CD8-positive, alpha-beta memory T cell (primary cell): ENCODE measurements around the gene SYTL2. TPM values are rescaled to one million over a fixed set of nuclear protein-coding genes. Genes with fewer than 3 reads are reported as not detected.

Source experiments
- CTCF ChIA-PET: fragments of 350-600 bp; sonication (Branson Sonifier 250); formaldehyde crosslinking; loops from one replicate; lab custom pipeline; 2021; ENCODE audit warnings: antibody characterized with exemption; lab: Charles Lee
- POLR2A ChIA-PET: fragments of 350-600 bp; sonication (Branson Sonifier 250); formaldehyde crosslinking; loops from one replicate; lab custom pipeline; 2021; ENCODE audit warnings: antibody characterized with exemption; lab: Charles Lee
- DNase-seq, 5 donors: peaks; one replicate each; pipeline versions ENCODE4 v3.0.0 to v3.0.0-alpha.2; 2020 to 2022; ENCODE audit warnings: mixed read lengths in 1 of 5
- H3K27ac ChIP-seq: one replicate; pipeline ENCODE4 v1.7.0; 2013; ENCODE audit warnings: low read depth, mild to moderate bottlenecking, low read length, moderate library complexity
- H3K27me3 ChIP-seq: 2 replicates; pipeline ENCODE4 v1.7.0; 2013; ENCODE audit warnings: low read length, mild to moderate bottlenecking; ENCODE audit not compliant: insufficient read depth, poor library complexity, severe bottlenecking
- H3K36me3 ChIP-seq: 2 replicates; pipeline ENCODE4 v1.7.0; 2013; ENCODE audit warnings: mild to moderate bottlenecking, low read length, moderate library complexity; ENCODE audit not compliant: insufficient read depth
- H3K4me1 ChIP-seq: 2 replicates; pipeline ENCODE4 v1.7.0; 2013; ENCODE audit warnings: mild to moderate bottlenecking, low read length, moderate library complexity; ENCODE audit not compliant: insufficient read depth
- H3K4me3 ChIP-seq: 2 replicates; pipeline ENCODE4 v1.7.0; 2013; ENCODE audit warnings: mild to moderate bottlenecking, low read length
- H3K9me3 ChIP-seq: 2 replicates; pipeline ENCODE4 v1.7.0; 2013; ENCODE audit warnings: mild to moderate bottlenecking, low read length
- H3K27ac Mint-ChIP-seq, 8 donors: one replicate each; pipeline ENCODE4 v1.8.0; 2020 to 2021; ENCODE audit warnings: mixed read lengths in 8 of 8, mild to moderate bottlenecking in 6 of 8, inconsistent platforms in 3 of 8, moderate library complexity in 3 of 8
- H3K27me3 Mint-ChIP-seq, 2 donors: one replicate each; pipeline ENCODE4 v1.8.0; 2020 to 2021; ENCODE audit warnings: mixed read lengths in 2 of 2, mild to moderate bottlenecking in 1 of 2, moderate library complexity in 1 of 2
- H3K36me3 Mint-ChIP-seq, 3 donors: one replicate each; pipeline ENCODE4 v1.8.0; 2020 to 2021; ENCODE audit warnings: mixed read lengths in 3 of 3, inconsistent platforms in 1 of 3, mild to moderate bottlenecking in 1 of 3
- H3K4me1 Mint-ChIP-seq, 3 donors: one replicate each; pipeline ENCODE4 v1.8.0; 2020 to 2021; ENCODE audit warnings: mixed read lengths in 3 of 3, inconsistent platforms in 1 of 3, mild to moderate bottlenecking in 1 of 3
- H3K4me3 Mint-ChIP-seq, 7 donors: one replicate each; pipeline ENCODE4 v1.8.0; 2020 to 2021; ENCODE audit warnings: mixed read lengths in 7 of 7, mild to moderate bottlenecking in 6 of 7, moderate library complexity in 4 of 7, inconsistent platforms in 2 of 7
- H3K9me3 Mint-ChIP-seq, 5 donors: one replicate each; pipeline ENCODE4 v1.8.0; 2020 to 2022; ENCODE audit warnings: mixed read lengths in 5 of 5, mild to moderate bottlenecking in 3 of 5, moderate library complexity in 2 of 5, inconsistent platforms in 1 of 5
- polyA plus RNA-seq: library from polyadenylated mRNA; unstranded; fragments of 300-500 nt; fragmentation: Illumina TruSeq; gene quantifications from one replicate; pipeline ENCODE4 v1.2.3, GENCODE V29; 2021
- total RNA-seq, 2 experiments: library from RNA; stranded (reverse); gene quantifications; one replicate each; pipeline ENCODE4 v1.2.3, GENCODE V29; 2021

SYTL2 gene
- total and polyA plus RNA-seq, 3 experiments from 2014 or later, result 12.4 to 52.3 (median 13.2) TPM

DNA sequence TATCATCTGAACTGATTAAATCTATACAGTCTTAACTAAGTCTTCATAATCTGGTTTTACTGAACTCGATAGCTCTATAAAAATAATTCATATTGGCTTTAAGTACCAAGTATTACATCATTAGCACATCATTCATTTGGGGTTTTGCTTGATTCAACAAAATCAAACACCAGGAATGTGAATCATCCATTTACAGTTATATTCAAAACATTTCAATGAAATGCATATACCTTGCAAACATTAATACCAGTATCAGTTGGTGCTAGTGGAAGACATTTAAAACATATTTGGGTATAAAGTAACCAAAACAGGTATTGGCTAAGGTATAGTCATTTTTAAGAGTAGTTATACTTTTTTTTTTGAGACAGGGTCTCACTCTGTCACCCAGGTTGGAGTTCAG is 112.7 kb downstream of the SYTL2 start:
- Histone ChIP-seq H3K9me3 (no peaks in the 10 kb centered on the region), H3K36me3 (no peaks in the 10 kb centered on the region), H3K4me3 (no peak overlapping the region), H3K27me3 (no peaks in the 10 kb centered on the region), H3K27ac (no peak overlapping the region), H3K4me1 (peaks cover 23% of the 10 kb centered on the region)
- ChIA-PET POLR2A (interaction anchor here (0.5 to 0.9 kb wide), 2 partner anchors 47 to 54 kb away, joined by 3 read pairs; no protein-coding TSS in a partner anchor), CTCF (interaction anchor here (0.7 to 3.0 kb wide), 4 partner anchors 14 to 156 kb away, joined by 3 to 12 read pairs (median 4); partner anchors contain the start of gene CCDC83)
- H3K27me3 Mint-ChIP-seq, result no peaks in the 10 kb centered on the region
- no peak overlapping the region for H3K4me3 Mint-ChIP-seq
- H3K27ac Mint-ChIP-seq, result peak overlapping the region in 3 of 8 donors; percentile 15 to 66 (median 58)
- H3K4me1 Mint-ChIP-seq, result peaks cover 26 to 50% (median 39%) of the 10 kb centered on the region in 3 donors
- H3K9me3 Mint-ChIP-seq, result no peaks in the 10 kb centered on the region
- no peak for DNase-seq
- peaks cover 2 to 30% (median 5%) of the 10 kb centered on the region in 3 donors for H3K36me3 Mint-ChIP-seq

DNA sequence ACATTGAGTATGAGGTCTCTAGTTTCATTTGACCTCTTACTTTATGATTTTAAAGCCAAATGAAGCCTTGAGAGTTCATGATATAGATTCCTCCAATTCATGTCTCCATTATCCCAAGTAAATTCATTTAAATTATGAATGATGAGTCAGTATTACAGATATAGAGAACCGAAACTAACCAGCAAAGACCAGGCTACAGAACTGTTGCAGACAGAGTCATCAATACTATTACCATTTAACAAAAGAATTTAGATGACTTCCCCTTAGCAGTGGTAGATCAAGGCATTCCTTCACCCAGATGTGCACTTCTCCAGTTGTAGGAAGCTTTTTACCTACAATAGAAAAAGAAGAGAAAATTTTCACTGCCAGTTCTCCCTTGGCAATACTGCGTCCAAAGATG is 113.2 kb downstream of the SYTL2 start:
- H3K4me3 ChIP-seq, result no peak overlapping the region
- H3K9me3 ChIP-seq, result no peaks in the 10 kb centered on the region
- no peaks in the 10 kb centered on the region for H3K27me3 Mint-ChIP-seq
- H3K36me3 ChIP-seq, result no peaks in the 10 kb centered on the region
- DNase-seq, result no peak
- peaks cover 23% of the 10 kb centered on the region for H3K4me1 ChIP-seq
- CTCF ChIA-PET, result interaction anchor here (1.4 to 3.0 kb wide), 3 partner anchors 13 to 157 kb away, joined by 3 to 12 read pairs (median 4); partner anchors contain the start of gene CCDC83
- POLR2A ChIA-PET, result interaction anchor here (0.5 kb wide), 1 partner anchor 47 kb away, joined by 3 read pairs; no protein-coding TSS in a partner anchor
- H3K27me3 ChIP-seq, result no peaks in the 10 kb centered on the region
- peaks cover 0 to 32% (median 4%) of the 10 kb centered on the region in 3 donors for H3K36me3 Mint-ChIP-seq
- H3K4me3 Mint-ChIP-seq, result no peak overlapping the region
- H3K9me3 Mint-ChIP-seq, result no peaks in the 10 kb centered on the region
- peak overlapping the region in 4 of 8 donors; percentile 1 to 58 (median 22) for H3K27ac Mint-ChIP-seq
- no peak overlapping the region for H3K27ac ChIP-seq
- H3K4me1 Mint-ChIP-seq, result peaks cover 26 to 50% (median 39%) of the 10 kb centered on the region in 3 donors

DNA sequence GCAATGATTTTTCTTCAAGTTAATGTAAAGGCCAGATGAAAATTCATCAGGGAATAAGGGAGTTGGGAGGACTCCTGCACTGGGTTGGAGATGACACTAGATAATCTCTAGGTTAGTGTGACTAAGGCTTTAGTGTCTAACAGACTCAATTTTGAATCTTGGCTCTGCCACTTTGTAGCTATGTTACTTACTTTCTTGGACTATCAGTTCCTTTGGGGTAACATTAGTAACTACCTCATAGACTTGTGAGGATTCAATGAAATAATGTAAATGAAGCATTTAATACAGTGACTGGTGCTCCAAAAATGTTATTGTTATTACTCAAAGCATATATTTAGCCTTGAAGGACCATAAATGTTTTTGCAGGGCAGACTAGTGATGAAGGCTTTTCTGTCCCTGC is 115.4 kb downstream of the SYTL2 start:
- no peak for DNase-seq
- Mint-ChIP-seq H3K4me1 (peaks cover 18 to 46% (median 34%) of the 10 kb centered on the region in 3 donors), H3K36me3 (peaks cover 0 to 46% (median 4%) of the 10 kb centered on the region in 3 donors), H3K27ac (peak overlapping the region in 4 of 8 donors; percentile 5 to 61 (median 20)), H3K4me3 (no peak overlapping the region), H3K27me3 (no peaks in the 10 kb centered on the region), H3K9me3 (no peaks in the 10 kb centered on the region)
- Histone ChIP-seq H3K27me3 (no peaks in the 10 kb centered on the region), H3K9me3 (no peaks in the 10 kb centered on the region), H3K4me1 (peaks cover 18% of the 10 kb centered on the region), H3K27ac (no peak overlapping the region), H3K36me3 (no peaks in the 10 kb centered on the region), H3K4me3 (no peak overlapping the region)
- POLR2A ChIA-PET, result no interaction called here
- CTCF ChIA-PET, result interaction anchor here (1.0 to 2.0 kb wide), 5 partner anchors 12 to 523 kb away, joined by 4 to 10 read pairs (median 5); partner anchors contain the start of genes CCDC83 and CREBZF

DNA sequence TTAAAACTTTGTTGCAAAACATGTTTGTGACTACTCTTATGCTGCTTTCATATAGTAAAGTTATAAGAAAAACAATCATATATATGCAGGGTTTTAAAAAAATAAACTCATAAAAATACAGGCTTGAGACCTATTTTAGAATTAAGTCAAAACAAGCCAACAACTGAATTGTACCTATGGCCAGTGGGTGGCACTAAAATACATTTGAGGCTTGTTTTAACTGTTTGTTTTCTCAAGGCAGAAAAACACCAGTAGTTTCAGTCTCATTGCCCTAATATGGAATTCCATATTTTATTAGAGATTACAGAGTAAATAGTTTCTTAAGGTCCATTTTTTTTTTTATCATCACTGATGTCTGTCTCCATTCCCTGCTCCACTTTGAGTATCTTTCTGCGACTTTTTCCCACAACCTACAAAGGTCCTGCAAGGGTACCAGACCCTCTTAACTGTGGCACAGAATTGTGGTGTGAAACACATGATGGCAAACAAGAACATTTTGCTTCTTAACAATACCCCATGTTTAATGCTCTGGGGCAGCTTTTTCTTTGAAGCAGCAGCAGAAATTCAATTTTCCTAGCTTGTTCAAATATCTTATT is 116.5 kb downstream of the SYTL2 start:
- peak overlapping the region in 1 of 8 donors; percentile 54 for H3K27ac Mint-ChIP-seq
- DNase-seq, result peak in 2 of 5 donors; percentile 28 to 44
- POLR2A ChIA-PET, result no interaction called here
- CTCF ChIA-PET, result interaction anchor here (0.8 to 2.0 kb wide), 8 partner anchors 10 to 524 kb away, joined by 3 to 12 read pairs (median 4); partner anchors contain the start of genes CCDC83 and CREBZF
- no peak overlapping the region for H3K4me3 Mint-ChIP-seq
- H3K4me3 ChIP-seq, result no peak overlapping the region
- no peaks in the 10 kb centered on the region for H3K27me3 Mint-ChIP-seq
- no peak overlapping the region for H3K27ac ChIP-seq
- H3K4me1 Mint-ChIP-seq, result peaks cover 7 to 35% (median 23%) of the 10 kb centered on the region in 3 donors
- H3K9me3 Mint-ChIP-seq, result no peaks in the 10 kb centered on the region
- peaks cover 7% of the 10 kb centered on the region for H3K4me1 ChIP-seq
- no peaks in the 10 kb centered on the region for H3K36me3 ChIP-seq
- no peaks in the 10 kb centered on the region for H3K9me3 ChIP-seq
- H3K36me3 Mint-ChIP-seq, result peaks cover 0 to 51% (median 8%) of the 10 kb centered on the region in 3 donors
- no peaks in the 10 kb centered on the region for H3K27me3 ChIP-seq

DNA sequence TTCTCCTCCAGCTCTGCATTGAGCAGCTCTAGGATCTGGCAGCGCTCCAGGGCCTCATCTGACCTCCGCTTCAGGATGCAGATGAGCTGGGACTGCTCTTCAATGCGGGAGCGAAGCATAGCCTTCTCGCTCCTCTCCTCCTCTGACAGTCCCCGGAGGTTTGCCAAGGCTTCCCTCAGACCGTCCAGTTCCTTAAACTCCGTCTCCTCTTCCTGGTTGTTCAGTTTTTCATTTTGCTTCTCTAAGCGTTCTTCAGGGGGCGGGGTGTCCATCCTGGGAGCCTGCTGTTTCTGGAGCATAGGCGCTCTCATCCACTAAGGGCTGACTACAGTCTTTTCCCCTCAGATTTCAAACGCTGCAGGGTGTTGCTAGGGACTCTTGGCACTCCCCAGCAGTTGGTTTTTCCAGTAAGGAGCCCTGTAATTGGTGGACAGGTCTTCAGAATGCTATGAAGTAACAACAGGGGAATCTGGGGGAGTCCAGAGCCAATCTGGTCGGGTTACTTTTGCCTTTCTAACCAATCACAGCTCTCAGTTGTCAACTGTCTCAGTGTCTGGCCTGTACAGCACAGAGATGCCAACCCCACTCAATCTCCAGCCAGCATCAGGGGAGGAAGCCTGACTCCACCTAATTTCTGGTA is 125.0 kb downstream of the SYTL2 start, which contains the start of gene CCDC89:
CCDC89 (minus strand) TSS at position 376 of the 640 bp plus-strand sequence; CDS start at position 311, 65 bp downstream.
- Histone ChIP-seq H3K27ac (no peak within 1 kb of the TSS), H3K4me3 (no peak within 1 kb of the TSS), H3K4me1 (no peaks in the 10 kb centered on the region), H3K27me3 (no peaks in the 10 kb centered on the region), H3K9me3 (no peaks in the 10 kb centered on the region), H3K36me3 (no peaks in the 10 kb centered on the region)
- ChIA-PET CTCF (interaction anchor here (0.6 to 1.2 kb wide), 2 partner anchors 21 to 522 kb away, joined by 3 to 4 read pairs; partner anchors contain the start of gene CREBZF), POLR2A (no interaction called here)
- DNase-seq, result no peak
- peak within 1 kb of the TSS in 1 of 7 donors; percentile 32 for H3K4me3 Mint-ChIP-seq
- H3K27ac Mint-ChIP-seq, result peak within 1 kb of the TSS in 5 of 8 donors; percentile 5 to 72 (median 35)
- H3K27me3 Mint-ChIP-seq, result peaks cover 0 to 2% of the 10 kb centered on the region in 2 donors
- peaks cover 4 to 12% (median 9%) of the 10 kb centered on the region in 3 donors for H3K36me3 Mint-ChIP-seq
- H3K9me3 Mint-ChIP-seq, result no peaks in the 10 kb centered on the region
- H3K4me1 Mint-ChIP-seq, result peaks cover 13 to 19% (median 18%) of the 10 kb centered on the region in 3 donors

DNA sequence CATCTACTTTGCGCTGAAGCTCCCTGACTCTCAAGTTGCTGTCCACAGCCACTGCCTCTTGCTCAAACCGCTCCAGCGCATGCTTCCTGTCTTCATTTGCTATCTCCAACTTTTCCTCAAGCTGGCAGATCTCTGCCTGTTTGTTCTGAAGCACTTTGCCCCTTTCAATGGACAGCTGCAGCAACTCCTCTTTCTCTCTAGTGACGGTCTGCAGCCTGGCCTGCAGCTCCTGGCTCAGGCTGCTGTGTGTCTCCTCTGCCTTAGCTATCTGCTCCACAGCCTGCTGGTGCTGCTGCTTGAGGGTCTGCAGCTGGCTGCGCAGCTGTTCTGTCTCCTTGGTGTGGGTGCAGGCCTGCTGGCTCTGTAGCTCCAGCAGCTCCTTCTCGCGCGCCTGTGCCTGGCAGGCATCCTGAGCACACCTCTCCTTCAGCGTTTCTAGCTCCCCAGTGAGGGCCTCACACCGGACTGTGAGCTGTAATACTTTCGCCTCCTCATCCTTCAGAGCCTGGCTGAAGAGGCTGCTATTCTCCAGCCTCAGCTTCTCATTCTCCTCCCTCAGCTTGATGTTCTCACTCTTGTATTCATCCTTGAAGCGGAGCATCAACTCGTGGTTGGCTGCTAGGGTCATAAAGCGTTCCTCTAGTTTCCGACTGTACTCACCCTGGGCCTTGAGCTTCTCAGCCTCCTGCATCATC is 125.7 kb downstream of the SYTL2 start:
- Mint-ChIP-seq H3K27ac (peak overlapping the region in 5 of 8 donors; percentile 5 to 72 (median 35)), H3K4me1 (peaks cover 19 to 21% (median 19%) of the 10 kb centered on the region in 3 donors)
- no peak for DNase-seq

More for the DNA sequence above, 125.7 kb downstream of the SYTL2 start:
- peak overlapping the region in 1 of 7 donors; percentile 32 for H3K4me3 Mint-ChIP-seq
- H3K9me3 Mint-ChIP-seq, result no peaks in the 10 kb centered on the region
- CTCF ChIA-PET, result interaction anchor here (0.6 to 1.6 kb wide), 4 partner anchors 13 to 522 kb away, joined by 3 to 4 read pairs (median 3); partner anchors contain the start of genes CCDC83 and CREBZF
- H3K4me3 ChIP-seq, result no peak overlapping the region
- no peak overlapping the region for H3K27ac ChIP-seq
- POLR2A ChIA-PET, result interaction anchor here (1.0 kb wide), 1 partner anchor 67 kb away, joined by 4 read pairs; no protein-coding TSS in a partner anchor
- no peaks in the 10 kb centered on the region for H3K36me3 ChIP-seq
- peaks cover 3 to 9% (median 4%) of the 10 kb centered on the region in 3 donors for H3K36me3 Mint-ChIP-seq
- H3K4me1 ChIP-seq, result no peaks in the 10 kb centered on the region
- peaks cover 0 to 5% of the 10 kb centered on the region in 2 donors for H3K27me3 Mint-ChIP-seq
- H3K27me3 ChIP-seq, result no peaks in the 10 kb centered on the region
- H3K9me3 ChIP-seq, result no peaks in the 10 kb centered on the region
